ENCODE data around the gene PDILT.

The PDILT gene

GRCh38 chr16:20377181-20377580 lies 27.4 kb downstream of the PDILT start:
- no peak overlapping the region for H3K9ac ChIP-seq (ENCODE audit: insufficient read length)
- TF ChIP-seq EZH2 (IDR thresholded peaks at IDR 0.05): no peak
- TF ChIP-seq POLR2AphosphoS5 (IDR thresholded peaks at IDR 0.05; ENCODE audit: borderline replicate concordance, low read depth, low read length): no peak
- TF ChIP-seq FOXP2 (optimal IDR thresholded peaks at IDR 0.05; ENCODE audit: control extremely low read depth, extremely low read length, insufficient read depth): no peak
- H3K4me3 ChIP-seq: no peak overlapping the region
- DNase-seq (ENCODE audit: low read depth, low spot score): no peak
- no peak overlapping the region for H3K27ac ChIP-seq
- no peaks in the 10 kb centered on the region for H3K36me3 ChIP-seq (ENCODE audit: insufficient read depth, low read length)
- H3K9me3 ChIP-seq (ENCODE audit: low read depth, low read length): no peaks in the 10 kb centered on the region

- no peak overlapping the region for H3K4me3 ChIP-seq
- DNase-seq (ENCODE audit: low read depth, low spot score): no peak
- no peak overlapping the region for H3K9ac ChIP-seq (ENCODE audit: insufficient read length)
- no peaks in the 10 kb centered on the region for H3K36me3 ChIP-seq (ENCODE audit: insufficient read depth, low read length)
- H3K27ac ChIP-seq: no peak overlapping the region
- no peaks in the 10 kb centered on the region for H3K9me3 ChIP-seq (ENCODE audit: low read depth, low read length)
- TF ChIP-seq FOXP2 (optimal IDR thresholded peaks at IDR 0.05; ENCODE audit: control extremely low read depth, extremely low read length, insufficient read depth) (no peak), EZH2 (IDR thresholded peaks at IDR 0.05) (no peak), POLR2AphosphoS5 (IDR thresholded peaks at IDR 0.05; ENCODE audit: borderline replicate concordance, low read depth, low read length) (no peak)
Measured at GRCh38 chr16:20372701-20373100, 31.8 kb downstream of the PDILT start.

GRCh38 chr16:20369452-20370054 lies 35.0 kb downstream of the PDILT start:
- H3K4me3 ChIP-seq: no peak overlapping the region
- TF ChIP-seq POLR2AphosphoS5 (IDR thresholded peaks at IDR 0.05; ENCODE audit: borderline replicate concordance, low read depth, low read length): no peak
- TF ChIP-seq EZH2 (IDR thresholded peaks at IDR 0.05): no peak
- no peak for TF ChIP-seq FOXP2 (optimal IDR thresholded peaks at IDR 0.05; ENCODE audit: control extremely low read depth, extremely low read length, insufficient read depth)

GRCh38 chr16:20364051-20364450 lies 40.5 kb downstream of the PDILT start:
- TF ChIP-seq POLR2AphosphoS5 (IDR thresholded peaks at IDR 0.05; ENCODE audit: borderline replicate concordance, low read depth, low read length) (no peak), EZH2 (IDR thresholded peaks at IDR 0.05) (no peak), FOXP2 (optimal IDR thresholded peaks at IDR 0.05; ENCODE audit: control extremely low read depth, extremely low read length, insufficient read depth) (no peak)
- no peaks in the 10 kb centered on the region for H3K36me3 ChIP-seq (ENCODE audit: insufficient read depth, low read length)

More at GRCh38 chr16:20369452-20370054, 35.0 kb downstream of the PDILT start:
- Histone ChIP-seq H3K9me3 (ENCODE audit: low read depth, low read length) (no peaks in the 10 kb centered on the region), H3K9ac (ENCODE audit: insufficient read length) (no peak overlapping the region), H3K36me3 (ENCODE audit: insufficient read depth, low read length) (no peaks in the 10 kb centered on the region), H3K27ac (no peak overlapping the region)
- no peak for DNase-seq (ENCODE audit: low read depth, low spot score)

GRCh38 chr16:20363191-20363590 lies 41.3 kb downstream of the PDILT start:
- no peak for DNase-seq (ENCODE audit: low read depth, low spot score)
- Histone ChIP-seq H3K4me3 (no peak overlapping the region), H3K9ac (ENCODE audit: insufficient read length) (no peak overlapping the region), H3K27ac (no peak overlapping the region), H3K9me3 (ENCODE audit: low read depth, low read length) (no peaks in the 10 kb centered on the region), H3K36me3 (ENCODE audit: insufficient read depth, low read length) (no peaks in the 10 kb centered on the region)
- TF ChIP-seq FOXP2 (optimal IDR thresholded peaks at IDR 0.05; ENCODE audit: control extremely low read depth, extremely low read length, insufficient read depth) (no peak), POLR2AphosphoS5 (IDR thresholded peaks at IDR 0.05; ENCODE audit: borderline replicate concordance, low read depth, low read length) (no peak), EZH2 (IDR thresholded peaks at IDR 0.05) (no peak)

More at GRCh38 chr16:20364051-20364450, 40.5 kb downstream of the PDILT start:
- no peak for DNase-seq (ENCODE audit: low read depth, low spot score)
- H3K9ac ChIP-seq (ENCODE audit: insufficient read length): no peak overlapping the region
- no peaks in the 10 kb centered on the region for H3K9me3 ChIP-seq (ENCODE audit: low read depth, low read length)
- no peak overlapping the region for H3K27ac ChIP-seq
- H3K4me3 ChIP-seq: no peak overlapping the region

- no peak overlapping the region for H3K27ac ChIP-seq
- no peaks in the 10 kb centered on the region for H3K9me3 ChIP-seq (ENCODE audit: low read depth, low read length)
- DNase-seq (ENCODE audit: low read depth, low spot score): no peak
- H3K36me3 ChIP-seq (ENCODE audit: insufficient read depth, low read length): no peaks in the 10 kb centered on the region
- no peak overlapping the region for H3K9ac ChIP-seq (ENCODE audit: insufficient read length)
- TF ChIP-seq POLR2AphosphoS5 (IDR thresholded peaks at IDR 0.05; ENCODE audit: borderline replicate concordance, low read depth, low read length) (no peak), FOXP2 (optimal IDR thresholded peaks at IDR 0.05; ENCODE audit: control extremely low read depth, extremely low read length, insufficient read depth) (no peak), EZH2 (IDR thresholded peaks at IDR 0.05) (no peak)
- no peak overlapping the region for H3K4me3 ChIP-seq
Measured at GRCh38 chr16:20359997-20360396, 44.5 kb downstream of the PDILT start.

GRCh38 chr16:20355114-20355782 lies 49.3 kb downstream of the PDILT start:
- DNase-seq (ENCODE audit: low read depth, low spot score): no peak
- Histone ChIP-seq H3K27ac (no peak overlapping the region), H3K9ac (ENCODE audit: insufficient read length) (no peak overlapping the region), H3K36me3 (ENCODE audit: insufficient read depth, low read length) (no peaks in the 10 kb centered on the region), H3K9me3 (ENCODE audit: low read depth, low read length) (no peaks in the 10 kb centered on the region), H3K4me3 (no peak overlapping the region)
- TF ChIP-seq POLR2AphosphoS5 (IDR thresholded peaks at IDR 0.05; ENCODE audit: borderline replicate concordance, low read depth, low read length): no peak
- no peak for TF ChIP-seq FOXP2 (optimal IDR thresholded peaks at IDR 0.05; ENCODE audit: control extremely low read depth, extremely low read length, insufficient read depth)
- no peak for TF ChIP-seq EZH2 (IDR thresholded peaks at IDR 0.05)

GRCh38 chr16:20353379-20353778 lies 51.2 kb downstream of the PDILT start:
- no peak for TF ChIP-seq POLR2AphosphoS5 (IDR thresholded peaks at IDR 0.05; ENCODE audit: borderline replicate concordance, low read depth, low read length)
- TF ChIP-seq EZH2 (IDR thresholded peaks at IDR 0.05): no peak
- TF ChIP-seq FOXP2 (optimal IDR thresholded peaks at IDR 0.05; ENCODE audit: control extremely low read depth, extremely low read length, insufficient read depth): no peak
- DNase-seq (ENCODE audit: low read depth, low spot score): no peak

More at GRCh38 chr16:20353379-20353778, 51.2 kb downstream of the PDILT start:
- Histone ChIP-seq H3K4me3 (no peak overlapping the region), H3K27ac (no peak overlapping the region), H3K9ac (ENCODE audit: insufficient read length) (no peak overlapping the region), H3K9me3 (ENCODE audit: low read depth, low read length) (no peaks in the 10 kb centered on the region), H3K36me3 (ENCODE audit: insufficient read depth, low read length) (no peaks in the 10 kb centered on the region)

All from SK-N-MC (cell line).